ENCODE measurements around the gene ADGRV1. TPM values are rescaled to one million over a fixed set of nuclear protein-coding genes. Genes with fewer than 3 reads are reported as not detected.

The ADGRV1 gene
- total RNA-seq, 4 donors from 2014 or later: not detected

GRCh38 chr5:90685425-90686022 is 126.9 kb downstream of the ADGRV1 start:
- no peak for TF ChIP-seq CTCF (IDR thresholded peaks at IDR 0.05; ENCODE audit: low read depth)

- no peak for TF ChIP-seq CTCF (IDR thresholded peaks at IDR 0.05; ENCODE audit: low read depth)
These were observed 130.5 kb downstream of the ADGRV1 start for GRCh38 chr5:90689064-90689463.

GRCh38 chr5:90690307-90690706 is 131.7 kb downstream of the ADGRV1 start:
- no peak for TF ChIP-seq CTCF (IDR thresholded peaks at IDR 0.05; ENCODE audit: low read depth)

GRCh38 chr5:90691533-90691932 is 132.9 kb downstream of the ADGRV1 start:
- TF ChIP-seq CTCF (IDR thresholded peaks at IDR 0.05; ENCODE audit: low read depth): no peak

GRCh38 chr5:90696153-90696552 is 137.6 kb downstream of the ADGRV1 start:
- no peak for TF ChIP-seq CTCF (IDR thresholded peaks at IDR 0.05; ENCODE audit: low read depth)

- no peak for TF ChIP-seq CTCF (IDR thresholded peaks at IDR 0.05; ENCODE audit: low read depth)
These were observed 141.7 kb downstream of the ADGRV1 start for GRCh38 chr5:90700299-90700698.

- no peak for TF ChIP-seq CTCF (IDR thresholded peaks at IDR 0.05; ENCODE audit: low read depth)
These were observed 145.3 kb downstream of the ADGRV1 start for GRCh38 chr5:90703932-90704331.
